ENCODE results near the gene C12orf76.
"Not testable (repeated sequence)": the region's sequence is repeated elsewhere in the genome, so short reads cannot be mapped to it uniquely, and the experiment has no call there.

DNA sequence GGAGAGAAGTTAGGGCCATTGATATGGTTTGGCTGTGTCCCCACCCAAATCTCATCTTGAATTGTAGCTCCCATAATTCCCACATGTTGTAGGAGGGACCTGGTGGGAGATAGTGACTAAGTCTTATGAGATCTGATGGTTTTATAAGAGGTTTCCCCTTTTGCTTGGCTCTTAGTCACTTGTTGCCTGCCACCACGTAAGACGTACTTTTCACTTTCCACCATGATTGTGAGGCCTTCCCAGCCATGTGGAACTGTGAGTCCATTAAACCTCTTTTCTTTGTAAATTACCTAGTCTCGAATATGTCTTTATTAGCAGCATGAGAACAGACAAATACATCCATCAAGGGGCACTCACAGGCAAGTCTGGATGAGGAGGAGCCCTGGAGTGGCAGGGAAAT, 8.3 kb upstream of the C12orf76 start:
- TF ChIP-seq, protein P1, sequence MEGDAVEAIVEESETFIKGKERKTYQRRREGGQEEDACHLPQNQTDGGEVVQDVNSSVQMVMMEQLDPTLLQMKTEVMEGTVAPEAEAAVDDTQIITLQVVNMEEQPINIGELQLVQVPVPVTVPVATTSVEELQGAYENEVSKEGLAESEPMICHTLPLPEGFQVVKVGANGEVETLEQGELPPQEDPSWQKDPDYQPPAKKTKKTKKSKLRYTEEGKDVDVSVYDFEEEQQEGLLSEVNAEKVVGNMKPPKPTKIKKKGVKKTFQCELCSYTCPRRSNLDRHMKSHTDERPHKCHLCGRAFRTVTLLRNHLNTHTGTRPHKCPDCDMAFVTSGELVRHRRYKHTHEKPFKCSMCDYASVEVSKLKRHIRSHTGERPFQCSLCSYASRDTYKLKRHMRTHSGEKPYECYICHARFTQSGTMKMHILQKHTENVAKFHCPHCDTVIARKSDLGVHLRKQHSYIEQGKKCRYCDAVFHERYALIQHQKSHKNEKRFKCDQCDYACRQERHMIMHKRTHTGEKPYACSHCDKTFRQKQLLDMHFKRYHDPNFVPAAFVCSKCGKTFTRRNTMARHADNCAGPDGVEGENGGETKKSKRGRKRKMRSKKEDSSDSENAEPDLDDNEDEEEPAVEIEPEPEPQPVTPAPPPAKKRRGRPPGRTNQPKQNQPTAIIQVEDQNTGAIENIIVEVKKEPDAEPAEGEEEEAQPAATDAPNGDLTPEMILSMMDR (IDR thresholded peaks at IDR 0.05; ENCODE audit: borderline replicate concordance, extremely low read depth, low read length, poor library complexity, severe bottlenecking) = not testable (repeated sequence)
- TF ChIP-seq EZH2 (IDR thresholded peaks at IDR 0.05; ENCODE audit: borderline replicate concordance, low read depth, low read length, severe bottlenecking) = not testable (repeated sequence)
